IPS DF 19.7 (cell line): Measurements from ENCODE around the gene ANKK1.

Experiments
- DNase-seq: peaks from one replicate; pipeline ENCODE4 v3.0.0-alpha.2; 2013; ENCODE audit warnings: low read depth, low spot score

Gene ANKK1

GRCh38 chr11:113378692-113379091 lies 8.9 kb upstream of the ANKK1 start:
- DNase-seq = no peak

DNA sequence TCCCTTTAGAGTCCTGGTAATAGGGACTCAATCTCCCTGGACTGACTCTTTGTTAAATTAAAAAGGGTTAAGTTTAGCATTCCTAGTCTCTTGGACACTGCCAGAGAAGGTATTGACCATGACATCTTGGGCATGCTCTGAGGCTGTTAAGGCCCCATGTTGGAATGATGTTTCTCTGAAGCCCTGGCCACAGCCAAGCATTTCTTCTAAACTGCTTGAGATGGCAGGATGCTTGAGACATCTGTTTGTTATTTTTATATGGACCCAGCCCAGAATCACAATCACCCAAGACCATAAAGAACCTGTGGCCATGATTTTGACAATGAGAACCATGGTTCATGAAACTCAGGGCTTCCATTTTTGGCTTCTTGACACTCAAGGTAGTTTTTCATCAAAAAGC lies 5.5 kb upstream of the ANKK1 start:
- no peak for DNase-seq

GRCh38 chr11:113384551-113384950 lies 3.0 kb upstream of the ANKK1 start:
- no peak for DNase-seq

- DNase-seq = no peak
Observed at GRCh38 chr11:113385749-113386148, 1.8 kb upstream of the ANKK1 start.

- DNase-seq = no peak
Observed at GRCh38 chr11:113386866-113387265, 713 bp upstream of the ANKK1 start.

DNA sequence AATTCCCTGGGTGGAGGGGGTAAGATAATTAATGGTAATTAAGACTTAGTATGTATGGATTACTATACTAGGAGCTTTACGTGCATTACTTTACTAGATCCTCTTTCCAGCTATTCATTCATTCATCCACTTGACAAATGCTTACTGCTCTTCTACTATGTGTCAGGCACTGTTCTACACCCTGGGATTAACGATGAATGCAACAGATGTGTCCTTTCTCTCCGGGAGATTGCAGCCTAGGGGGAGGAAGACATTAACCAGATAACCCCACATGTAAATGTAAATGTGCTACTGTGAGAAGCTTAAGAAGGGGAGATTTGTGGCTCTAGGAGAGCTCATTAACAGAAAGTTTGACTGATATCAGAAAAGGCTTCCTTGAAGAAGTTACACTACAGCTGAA lies 1.7 kb downstream of the ANKK1 start:
- no peak for DNase-seq

- DNase-seq = no peak
Observed at GRCh38 chr11:113392236-113392921, 4.8 kb downstream of the ANKK1 start.

DNA sequence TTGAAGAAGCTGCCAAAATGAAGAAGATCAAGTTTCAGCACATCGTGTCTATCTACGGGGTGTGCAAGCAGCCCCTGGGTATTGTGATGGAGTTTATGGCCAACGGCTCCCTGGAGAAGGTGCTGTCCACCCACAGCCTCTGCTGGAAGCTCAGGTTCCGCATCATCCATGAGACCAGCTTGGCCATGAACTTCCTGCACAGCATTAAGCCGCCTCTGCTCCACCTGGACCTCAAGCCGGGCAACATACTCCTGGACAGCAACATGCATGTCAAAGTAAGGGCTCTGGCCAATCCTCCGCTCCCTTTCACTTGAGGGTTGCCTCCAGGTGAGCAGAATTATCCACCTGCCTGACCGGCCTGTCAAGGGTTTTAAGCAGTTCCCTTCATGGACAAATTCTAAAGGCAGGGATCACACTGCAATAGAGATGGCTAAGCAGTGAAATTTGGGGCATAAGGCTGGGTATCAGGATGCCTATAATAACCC lies 6.0 kb downstream of the ANKK1 start:
- DNase-seq = no peak

GRCh38 chr11:113394919-113395318 lies 7.3 kb downstream of the ANKK1 start:
- DNase-seq = no peak

DNA sequence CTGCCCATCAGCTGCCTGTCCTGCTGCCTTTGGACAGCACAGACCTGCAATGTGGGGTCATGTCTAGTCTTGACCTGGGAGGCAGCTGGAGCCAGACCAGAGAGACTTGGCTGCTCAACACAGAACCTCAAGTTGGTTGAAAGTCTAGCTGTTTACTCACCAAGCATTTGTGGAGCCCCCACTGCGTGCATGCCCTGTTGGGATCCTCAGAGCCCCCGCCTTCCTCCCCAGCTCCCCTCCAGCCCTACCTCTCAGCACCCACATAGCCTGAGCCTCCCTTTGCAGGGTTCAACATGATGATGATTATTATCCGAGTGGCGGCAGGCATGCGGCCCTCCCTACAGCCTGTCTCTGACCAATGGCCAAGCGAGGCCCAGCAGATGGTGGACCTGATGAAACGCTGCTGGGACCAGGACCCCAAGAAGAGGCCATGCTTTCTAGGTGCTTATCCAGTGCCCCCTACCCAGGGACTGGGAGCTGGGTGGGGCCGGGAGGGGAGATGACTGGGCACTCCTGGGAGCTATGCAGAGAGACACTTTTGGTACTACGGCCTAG lies 8.3 kb downstream of the ANKK1 start:
- no peak for DNase-seq

- DNase-seq = no peak
Observed at GRCh38 chr11:113396690-113397089, 9.1 kb downstream of the ANKK1 start.

DNA sequence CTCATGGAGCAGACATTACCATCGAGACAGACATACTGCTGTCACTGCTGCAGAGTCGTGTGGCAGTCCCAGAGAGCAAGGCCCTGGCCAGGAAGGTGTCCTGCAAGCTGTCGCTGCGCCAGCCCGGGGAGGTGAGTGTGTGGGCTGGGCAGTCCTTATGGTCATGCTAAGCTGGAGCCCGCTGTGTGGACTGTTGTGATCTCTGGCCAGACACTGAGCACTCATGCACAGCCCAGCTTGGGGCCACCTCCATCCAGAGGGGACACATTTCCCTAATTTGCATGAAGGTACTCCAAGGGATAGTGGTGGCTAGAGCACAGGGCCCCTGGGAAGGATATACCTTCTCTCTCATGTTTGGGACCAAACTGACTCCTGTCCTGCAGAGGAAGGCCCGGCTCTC lies 9.6 kb downstream of the ANKK1 start:
- DNase-seq = no peak

DNA sequence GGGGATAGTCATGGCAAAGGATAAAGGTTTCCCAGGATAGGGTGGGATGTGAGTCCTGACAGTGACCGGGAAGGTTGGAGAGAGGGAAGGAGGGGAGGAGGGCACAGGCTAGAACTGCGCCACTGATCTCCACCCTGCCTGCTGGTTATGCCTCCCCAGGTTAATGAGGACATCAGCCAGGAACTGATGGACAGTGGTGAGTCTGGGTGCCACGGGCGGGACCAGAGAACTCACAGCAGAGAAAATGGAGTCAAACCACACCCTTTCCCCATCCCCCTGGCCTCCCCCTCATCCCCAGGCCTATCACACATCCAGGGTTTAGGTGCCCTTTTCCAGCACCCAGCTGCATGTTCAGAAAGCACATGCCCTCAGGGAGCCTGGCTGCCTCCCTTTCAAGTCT lies 10.2 kb downstream of the ANKK1 start:
- no peak for DNase-seq

DNA sequence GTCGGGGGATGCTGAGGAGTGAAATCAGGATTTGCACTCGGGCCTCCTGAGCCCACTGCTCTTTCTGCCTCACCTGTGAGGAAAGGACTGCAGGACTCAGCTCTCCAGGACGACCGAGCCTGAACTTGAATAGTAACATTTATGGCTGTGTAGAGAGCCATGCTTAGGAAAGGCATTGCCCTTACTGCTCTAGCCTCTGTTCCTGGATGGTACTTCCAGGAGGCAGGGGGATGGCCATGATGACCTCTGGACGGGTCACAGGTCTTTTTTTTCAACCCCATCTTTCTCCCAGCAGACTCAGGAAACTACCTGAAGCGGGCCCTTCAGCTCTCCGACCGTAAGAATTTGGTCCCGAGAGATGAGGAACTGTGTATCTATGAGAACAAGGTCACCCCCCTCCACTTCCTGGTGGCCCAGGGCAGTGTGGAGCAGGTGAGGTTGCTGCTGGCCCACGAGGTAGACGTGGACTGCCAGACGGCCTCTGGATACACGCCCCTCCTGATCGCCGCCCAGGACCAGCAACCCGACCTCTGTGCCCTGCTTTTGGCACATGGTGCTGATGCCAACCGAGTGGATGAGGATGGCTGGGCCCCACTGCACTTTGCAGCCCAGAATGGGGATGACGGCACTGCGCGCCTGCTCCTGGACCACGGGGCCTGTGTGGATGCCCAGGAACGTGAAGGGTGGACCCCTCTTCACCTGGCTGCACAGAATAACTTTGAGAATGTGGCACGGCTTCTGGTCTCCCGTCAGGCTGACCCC lies 11.3 kb downstream of the ANKK1 start:
- DNase-seq = no peak

DNA sequence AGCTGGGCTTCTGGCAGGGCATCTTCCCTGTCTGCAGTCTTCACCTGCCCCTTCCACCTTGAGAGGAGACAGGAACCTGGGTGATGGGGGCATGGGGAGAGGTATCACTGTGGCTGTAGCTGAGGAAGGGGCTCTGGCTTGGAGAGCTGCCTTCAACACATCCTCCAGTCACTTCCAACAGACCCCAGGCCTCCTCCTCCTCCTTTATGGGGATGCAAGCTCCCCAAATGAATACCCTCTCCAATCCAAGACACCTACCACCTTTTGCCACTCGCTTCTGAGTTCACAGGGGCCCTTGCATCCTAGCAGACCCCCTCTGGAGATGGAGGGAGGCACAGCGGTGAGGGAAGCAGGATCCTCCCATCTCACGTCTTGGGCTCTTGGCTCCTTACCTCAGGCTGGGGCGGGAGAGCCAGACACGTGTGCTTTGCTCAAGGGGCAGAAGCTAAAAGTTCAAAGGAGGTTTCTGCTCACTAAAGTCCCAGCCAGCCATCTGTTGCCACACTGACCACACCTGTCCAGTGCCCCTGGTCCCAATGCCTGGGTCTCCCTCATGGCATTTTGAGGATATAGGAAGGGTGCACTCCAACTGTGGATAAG lies 13.2 kb downstream of the ANKK1 start:
- no peak for DNase-seq

DNA sequence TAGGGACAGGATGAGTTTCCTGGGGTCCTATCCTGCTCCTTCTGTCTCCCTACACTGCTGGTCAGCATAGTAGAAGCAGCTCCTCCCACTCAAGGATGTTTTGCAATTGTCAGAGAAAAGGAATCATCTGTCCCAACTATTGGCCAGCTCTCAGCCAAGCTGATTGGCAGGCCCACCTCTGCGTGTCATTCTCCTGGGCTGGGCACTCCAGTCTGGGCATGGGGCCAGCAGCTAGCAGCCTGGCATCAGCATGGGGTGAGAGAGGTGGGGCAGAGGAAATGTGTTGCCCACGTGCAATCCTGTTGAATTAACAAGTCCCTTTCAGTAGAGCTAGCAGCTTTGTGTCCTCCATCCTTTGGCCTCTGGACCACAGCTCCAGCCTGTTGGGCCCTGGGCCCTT lies 14.1 kb downstream of the ANKK1 start:
- no peak for DNase-seq

GRCh38 chr11:113404859-113405430 lies 17.4 kb downstream of the ANKK1 start:
- no peak for DNase-seq

- no peak for DNase-seq
Observed at GRCh38 chr11:113405724-113406478, 18.3 kb downstream of the ANKK1 start.

- no peak for DNase-seq
Observed at GRCh38 chr11:113407163-113407562, 19.6 kb downstream of the ANKK1 start.

- DNase-seq = no peak
Observed at GRCh38 chr11:113408206-113408605, 20.6 kb downstream of the ANKK1 start.

- DNase-seq = no peak
Observed at GRCh38 chr11:113408887-113409286, 21.3 kb downstream of the ANKK1 start.
